ENCODE data around the gene SYCP2.

SYCP2 gene

DNA sequence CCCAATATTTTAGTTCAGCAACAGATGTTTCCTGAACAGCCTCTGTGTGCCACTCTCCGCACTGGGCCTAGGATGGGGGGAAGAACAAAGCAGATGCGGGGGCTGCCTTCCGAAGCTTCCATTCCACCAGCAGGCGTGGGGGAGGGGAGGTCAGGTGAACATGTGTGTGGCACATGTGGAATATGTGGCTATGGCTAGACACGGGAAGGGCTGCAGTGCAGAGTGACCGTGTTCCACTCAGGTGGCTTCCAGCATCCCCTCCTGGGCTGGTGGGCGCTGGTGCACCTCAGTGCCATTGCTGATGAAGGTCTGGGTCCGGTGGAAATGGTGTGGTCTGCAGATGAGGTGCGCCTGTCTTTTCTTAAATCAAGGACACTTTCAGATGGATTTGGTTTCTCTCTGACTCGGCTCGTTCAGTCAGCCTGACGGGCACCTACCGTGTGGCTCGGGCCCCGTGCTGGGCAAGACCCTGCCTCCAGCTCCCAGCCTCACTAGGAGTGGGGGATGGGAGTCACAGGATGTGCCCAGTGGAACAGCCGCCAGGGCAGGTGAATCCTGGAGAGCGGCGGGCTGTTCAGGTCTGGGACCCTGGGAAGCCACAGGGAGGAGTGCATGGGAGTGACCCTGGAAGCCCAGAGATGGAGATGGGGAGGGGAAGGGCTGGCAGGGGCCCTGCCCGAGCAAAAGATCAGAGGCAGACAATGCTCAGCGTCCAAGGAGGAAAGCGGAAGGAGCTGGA, 111.0 kb downstream of the SYCP2 start:
- Histone ChIP-seq H3K36me3 (no peaks in the 10 kb centered on the region), H3K9me3 (no peaks in the 10 kb centered on the region), H3K27me3 (no peaks in the 10 kb centered on the region), H3K4me3 (ENCODE audit: low read depth, low read length) (no peak overlapping the region), H3K4me1 (no peaks in the 10 kb centered on the region)
- TF ChIP-seq CTCF (IDR thresholded peaks at IDR 0.05; ENCODE audit: low read depth, low read length) = no peak
- DNase-seq = no peak

- Histone ChIP-seq H3K4me1 (no peaks in the 10 kb centered on the region), H3K9me3 (no peaks in the 10 kb centered on the region), H3K4me3 (ENCODE audit: low read depth, low read length) (no peak overlapping the region), H3K36me3 (no peaks in the 10 kb centered on the region), H3K27me3 (no peaks in the 10 kb centered on the region)
- no peak for TF ChIP-seq CTCF (IDR thresholded peaks at IDR 0.05; ENCODE audit: low read depth, low read length)
- no peak for DNase-seq
Measured at GRCh38 chr20:59821788-59822187, 111.6 kb downstream of the SYCP2 start.

DNA sequence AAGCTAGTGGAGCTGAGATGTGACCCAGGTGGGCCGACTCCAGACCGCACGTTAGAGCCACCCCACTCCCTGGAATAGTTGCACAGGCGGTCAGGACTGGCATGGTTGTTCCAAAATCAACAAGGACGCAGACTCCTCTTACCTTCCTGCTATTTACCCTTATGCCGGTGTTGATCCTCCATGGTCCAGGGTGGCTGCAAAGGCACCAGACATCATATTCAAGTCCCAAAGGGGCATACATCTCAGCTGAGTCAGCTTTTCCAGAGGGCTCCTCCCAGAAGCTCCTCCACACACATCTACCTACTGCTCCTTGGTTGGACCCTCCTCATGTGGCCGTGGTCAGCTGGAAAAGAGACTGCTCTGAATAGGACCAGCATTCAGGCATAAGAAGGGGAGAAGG, 112.2 kb downstream of the SYCP2 start:
- H3K27me3 ChIP-seq = no peaks in the 10 kb centered on the region
- no peaks in the 10 kb centered on the region for H3K9me3 ChIP-seq
- TF ChIP-seq CTCF (IDR thresholded peaks at IDR 0.05; ENCODE audit: low read depth, low read length) = no peak
- no peak overlapping the region for H3K4me3 ChIP-seq (ENCODE audit: low read depth, low read length)
- no peak for DNase-seq
- H3K4me1 ChIP-seq = no peaks in the 10 kb centered on the region
- H3K36me3 ChIP-seq = no peaks in the 10 kb centered on the region

GRCh38 chr20:59820204-59821041, 113.0 kb downstream of the SYCP2 start:
- DNase-seq = no peak
- TF ChIP-seq CTCF (IDR thresholded peaks at IDR 0.05; ENCODE audit: low read depth, low read length) = no peak
- H3K36me3 ChIP-seq = no peaks in the 10 kb centered on the region
- no peaks in the 10 kb centered on the region for H3K9me3 ChIP-seq
- H3K27me3 ChIP-seq = no peaks in the 10 kb centered on the region
- no peak overlapping the region for H3K4me3 ChIP-seq (ENCODE audit: low read depth, low read length)
- no peaks in the 10 kb centered on the region for H3K4me1 ChIP-seq

- no peaks in the 10 kb centered on the region for H3K9me3 ChIP-seq
- no peaks in the 10 kb centered on the region for H3K4me1 ChIP-seq
- no peak overlapping the region for H3K4me3 ChIP-seq (ENCODE audit: low read depth, low read length)
- DNase-seq = no peak
- H3K27me3 ChIP-seq = no peaks in the 10 kb centered on the region
- no peaks in the 10 kb centered on the region for H3K36me3 ChIP-seq
- TF ChIP-seq CTCF (IDR thresholded peaks at IDR 0.05; ENCODE audit: low read depth, low read length) = no peak
Measured at GRCh38 chr20:59819496-59820203, 113.8 kb downstream of the SYCP2 start.

Measured in BE2C (cell line).